ENCODE results near the gene NLN. TPM values are rescaled to one million over a fixed set of nuclear protein-coding genes. Genes with fewer than 3 reads are reported as not detected.

The NLN gene
- total and polyA plus RNA-seq, 9 of the 15 experiments (the other 6 are each of a cell fraction or from before 2014, with no cell fraction given): 6.9 to 45.2 (median 28.8) TPM

- Histone ChIP-seq H3K9ac (ENCODE audit: insufficient read depth in 1 of 2, low read depth in 2 of 2, low read length in 2 of 2) (no peak overlapping the region), H3K27ac (ENCODE audit: extremely low read depth, low read depth, low read length) (no peak overlapping the region), H3K4me1 (replicated peaks in 1 of 2; ENCODE audit: control insufficient read depth in 2 of 2, insufficient read depth in 2 of 2, low read length in 2 of 2) (no peaks in the 10 kb centered on the region), H3K36me3 (ENCODE audit: control insufficient read depth, insufficient read depth, low read length) (peaks cover 30% of the 10 kb centered on the region), H2AFZ (ENCODE audit: low read depth, low read length) (no peak overlapping the region), H3K4me2 (ENCODE audit: insufficient read depth, low read length) (no peak overlapping the region), H3K9me1 (ENCODE audit: control insufficient read depth, insufficient read depth, low read length) (no peaks in the 10 kb centered on the region), H4K20me1 (replicated peaks; ENCODE audit: control insufficient read depth, insufficient read depth, low read length) (no peaks in the 10 kb centered on the region), H3K79me2 (ENCODE audit: control insufficient read depth, insufficient read depth, low read length) (0 out of 3 replicates have a peak, but pooled peaks cover under 1% of the 10 kb centered on the region), H3K9me3 (replicated peaks; ENCODE audit: control insufficient read depth, insufficient read depth, low read depth, low read length) (no peaks in the 10 kb centered on the region; the same call in 1 of the 2 replicates), H3K27me3 (ENCODE audit: control insufficient read depth in 2 of 2, insufficient read depth in 2 of 2, low read length in 2 of 2) (no peaks in the 10 kb centered on the region), H3K4me3 (no peak overlapping the region)
- FAIRE-seq: no peak
- DNase-seq (ENCODE audit: extremely low read depth in 1 of 4, low spot score in 3 of 4): no peak
- ChIA-PET POLR2A (no interaction called here), CTCF (ENCODE audit: low intra/inter-chr PET ratio) (no interaction called here)
- in situ Hi-C loops (cut with MboI): no loop called here
- BruUV-seq (replicated peaks): no TSS peak
- 60% methylated on average over 1 of the region's 1 CpG for WGBS (ENCODE audit: insufficient coverage, low coverage, missing lambda C conversion rate)
- no peak for TF ChIP-seq ZBTB33 (CRISPR knock-in tag; IDR thresholded peaks at IDR 0.05)
- no peak for TF ChIP-seq FOS (IDR thresholded peaks at IDR 0.05; ENCODE audit: extremely low read depth, insufficient read length)
- TF ChIP-seq, protein P1, sequence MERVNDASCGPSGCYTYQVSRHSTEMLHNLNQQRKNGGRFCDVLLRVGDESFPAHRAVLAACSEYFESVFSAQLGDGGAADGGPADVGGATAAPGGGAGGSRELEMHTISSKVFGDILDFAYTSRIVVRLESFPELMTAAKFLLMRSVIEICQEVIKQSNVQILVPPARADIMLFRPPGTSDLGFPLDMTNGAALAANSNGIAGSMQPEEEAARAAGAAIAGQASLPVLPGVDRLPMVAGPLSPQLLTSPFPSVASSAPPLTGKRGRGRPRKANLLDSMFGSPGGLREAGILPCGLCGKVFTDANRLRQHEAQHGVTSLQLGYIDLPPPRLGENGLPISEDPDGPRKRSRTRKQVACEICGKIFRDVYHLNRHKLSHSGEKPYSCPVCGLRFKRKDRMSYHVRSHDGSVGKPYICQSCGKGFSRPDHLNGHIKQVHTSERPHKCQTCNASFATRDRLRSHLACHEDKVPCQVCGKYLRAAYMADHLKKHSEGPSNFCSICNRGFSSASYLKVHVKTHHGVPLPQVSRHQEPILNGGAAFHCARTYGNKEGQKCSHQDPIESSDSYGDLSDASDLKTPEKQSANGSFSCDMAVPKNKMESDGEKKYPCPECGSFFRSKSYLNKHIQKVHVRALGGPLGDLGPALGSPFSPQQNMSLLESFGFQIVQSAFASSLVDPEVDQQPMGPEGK (CRISPR knock-in tag; IDR thresholded peaks at IDR 0.05; ENCODE audit: borderline replicate concordance): no peak
- TF ChIP-seq CAMTA2 (CRISPR knock-in tag; conservative IDR thresholded peaks at IDR 0.05): no peak
- no peak for TF ChIP-seq COPS2 (conservative IDR thresholded peaks at IDR 0.05)
- no peak for TF ChIP-seq EZH2 (IDR thresholded peaks at IDR 0.05; ENCODE audit: borderline replicate concordance, low read depth, low read length)
- TF ChIP-seq FUS (optimal IDR thresholded peaks at IDR 0.05; ENCODE audit: low read depth, low read length): no peak
- TF ChIP-seq THRA (IDR thresholded peaks at IDR 0.05): no peak
- no peak for TF ChIP-seq ZNF143 (CRISPR knock-in tag; IDR thresholded peaks at IDR 0.05)
- TF ChIP-seq NELFE (IDR thresholded peaks at IDR 0.05; ENCODE audit: insufficient read depth, insufficient read length): no peak
- no peak for TF ChIP-seq ZNF263 (CRISPR knock-in tag; IDR thresholded peaks at IDR 0.05; ENCODE audit: borderline replicate concordance)
- no peak for TF ChIP-seq NFIC (IDR thresholded peaks at IDR 0.05)
- no peak for TF ChIP-seq ELF1 (tag; IDR thresholded peaks at IDR 0.05)
- no peak for TF ChIP-seq ZNF277 (CRISPR knock-in tag; IDR thresholded peaks at IDR 0.05; ENCODE audit: borderline replicate concordance)
- intact Hi-C loops (cut with micrococcal nuclease): no loop called here
- no peak for ATAC-seq
These were observed 40.2 kb downstream of the NLN start for GRCh38 chr5:65762234-65762633.
